ENCODE data around the gene M1AP. TPM values are rescaled to one million over a fixed set of nuclear protein-coding genes. Genes with fewer than 3 reads are reported as not detected.
A peak's percentile ranks its signal among the peaks of the same experiment; 100 is the strongest.

Gene M1AP
- total and polyA plus RNA-seq, 9 of the 15 experiments (the other 6 are each of a cell fraction or from before 2014, with no cell fraction given), result 0.06 to 0.33 (median 0.11) TPM; not detected in 4

GRCh38 chr2:74548900-74549826, 99.0 kb downstream of the M1AP start (continued):
- TF ChIP-seq CHD7 (IDR thresholded peaks at IDR 0.05; ENCODE audit: low read depth, low read length), result no peak
- no peak for TF ChIP-seq ATF1 (CRISPR knock-in tag; IDR thresholded peaks at IDR 0.05)
- TF ChIP-seq ATF1 (tag; IDR thresholded peaks at IDR 0.05), result no peak
- TF ChIP-seq DEAF1 (CRISPR knock-in tag; IDR thresholded peaks at IDR 0.05), result no peak
- 0 out of 2 replicates have a peak, but pooled peaks have one; percentile 20 for TF ChIP-seq EP400 (IDR thresholded peaks at IDR 0.05)
- no peak for TF ChIP-seq ARID2 (IDR thresholded peaks at IDR 0.05)
- no peak for TF ChIP-seq BCL6 (CRISPR knock-in tag; IDR thresholded peaks at IDR 0.05)
- TF ChIP-seq E2F6 (IDR thresholded peaks at IDR 0.05; ENCODE audit: borderline replicate concordance in 1 of 2, extremely low read depth in 1 of 2, insufficient read depth in 1 of 2, insufficient read length in 1 of 2, low read depth in 1 of 2, low read length in 1 of 2, poor library complexity in 1 of 2, severe bottlenecking in 1 of 2), result peak; percentile 86 to 98
- TF ChIP-seq TRIM24 (IDR thresholded peaks at IDR 0.05), result no peak
- TF ChIP-seq ZBED1 (IDR thresholded peaks at IDR 0.05), result no peak
- no peak for TF ChIP-seq RNF2 (IDR thresholded peaks at IDR 0.05)
- TF ChIP-seq NR0B1 (IDR thresholded peaks at IDR 0.05; ENCODE audit: partially characterized antibody), result no peak
